RWPE2 (cell line): ENCODE data around the gene CHCHD1.

Experiments used
- ATAC-seq: fragments of 200-7000 bp; cut with Tn5 transposase; 3 replicates; pipeline ENCODE4 v1.9.1; 2021; ENCODE audit warnings: low read depth
- DNase-seq: peaks from one replicate; pipeline ENCODE4 v3.0.0-alpha.2; 2020; ENCODE audit warnings: low spot score
- H3K27ac ChIP-seq: fragments of 450-650 bp; 2 replicates; pipeline ENCODE4 v1.5.1; 2017; ENCODE audit warnings: mild to moderate bottlenecking; ENCODE audit not compliant: poor library complexity, severe bottlenecking
- H3K27me3 ChIP-seq: fragments of 250-450 bp; sonication (Bioruptor Pico); 2 replicates; pipeline ENCODE4 v1.5.1; 2021; ENCODE audit warnings: mild to moderate bottlenecking, moderate library complexity; ENCODE audit not compliant: insufficient read depth, poor library complexity, severe bottlenecking
- H3K36me3 ChIP-seq: fragments of 250-450 bp; sonication (Bioruptor Pico); 2 replicates; pipeline ENCODE4 v1.5.1; 2020; ENCODE audit warnings: low read depth, mild to moderate bottlenecking, moderate library complexity
- H3K4me1 ChIP-seq: fragments of 250-450 bp; sonication (Bioruptor Pico); 2 replicates; pipeline ENCODE4 v1.5.1; 2021; ENCODE audit warnings: mild to moderate bottlenecking, moderate library complexity; ENCODE audit not compliant: insufficient read depth, poor library complexity, severe bottlenecking
- H3K4me3 ChIP-seq: fragments of 250-450 bp; sonication (Bioruptor Pico); 2 replicates; pipeline ENCODE4 v1.5.1; 2021; ENCODE audit warnings: mild to moderate bottlenecking, moderate library complexity; ENCODE audit not compliant: severe bottlenecking
- H3K9me3 ChIP-seq: fragments of 250-450 bp; sonication (Bioruptor Pico); 2 replicates; pipeline ENCODE4 v1.5.1; 2021; ENCODE audit warnings: mild to moderate bottlenecking, moderate library complexity; ENCODE audit not compliant: severe bottlenecking
- TF ChIP-seq, protein P1 (sequence below): fragments of 450-650 bp; IDR thresholded peaks from one replicate; pipeline ENCODE4 v1.5.1; 2017; ENCODE audit warnings: mild to moderate bottlenecking, moderate library complexity; ENCODE audit not compliant: poor library complexity, severe bottlenecking

Gene CHCHD1

DNA sequence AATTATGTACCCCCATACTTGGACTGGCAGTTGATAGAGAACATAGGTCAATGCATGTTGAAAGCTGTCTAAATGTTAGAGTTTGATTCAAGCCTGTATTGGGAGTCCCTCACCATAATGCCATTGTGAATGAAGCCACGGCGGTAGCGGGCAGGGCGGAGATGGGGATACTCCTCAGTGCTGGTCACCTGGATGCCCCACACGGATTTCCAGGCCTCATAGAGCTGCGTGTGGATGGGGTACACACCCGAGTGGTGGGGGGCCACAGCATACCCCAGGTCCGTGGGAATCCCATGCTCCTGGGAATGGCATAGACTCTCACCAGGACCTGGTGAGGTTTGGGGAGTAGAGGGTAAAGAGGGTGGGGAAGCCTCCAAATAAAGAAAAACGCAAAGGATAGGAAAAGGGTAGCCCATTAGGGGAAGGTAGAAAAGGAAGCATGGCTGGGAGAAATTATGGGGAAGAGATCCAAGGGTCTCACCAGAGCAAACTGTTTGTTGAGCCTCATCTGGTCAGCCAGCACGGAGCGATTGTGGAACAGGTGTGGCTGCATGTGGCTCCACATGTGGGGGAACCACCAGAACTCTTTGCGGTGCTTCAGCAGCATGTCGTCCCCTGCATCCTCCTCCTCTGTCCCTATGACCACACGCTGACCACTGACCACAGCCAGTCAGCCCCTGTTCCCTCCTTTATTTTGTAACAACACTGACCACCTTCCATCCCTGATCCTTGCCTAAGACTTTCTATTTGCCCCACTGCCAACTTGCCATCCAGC, 24.5 kb downstream of the CHCHD1 start:
- TF ChIP-seq, protein P1, sequence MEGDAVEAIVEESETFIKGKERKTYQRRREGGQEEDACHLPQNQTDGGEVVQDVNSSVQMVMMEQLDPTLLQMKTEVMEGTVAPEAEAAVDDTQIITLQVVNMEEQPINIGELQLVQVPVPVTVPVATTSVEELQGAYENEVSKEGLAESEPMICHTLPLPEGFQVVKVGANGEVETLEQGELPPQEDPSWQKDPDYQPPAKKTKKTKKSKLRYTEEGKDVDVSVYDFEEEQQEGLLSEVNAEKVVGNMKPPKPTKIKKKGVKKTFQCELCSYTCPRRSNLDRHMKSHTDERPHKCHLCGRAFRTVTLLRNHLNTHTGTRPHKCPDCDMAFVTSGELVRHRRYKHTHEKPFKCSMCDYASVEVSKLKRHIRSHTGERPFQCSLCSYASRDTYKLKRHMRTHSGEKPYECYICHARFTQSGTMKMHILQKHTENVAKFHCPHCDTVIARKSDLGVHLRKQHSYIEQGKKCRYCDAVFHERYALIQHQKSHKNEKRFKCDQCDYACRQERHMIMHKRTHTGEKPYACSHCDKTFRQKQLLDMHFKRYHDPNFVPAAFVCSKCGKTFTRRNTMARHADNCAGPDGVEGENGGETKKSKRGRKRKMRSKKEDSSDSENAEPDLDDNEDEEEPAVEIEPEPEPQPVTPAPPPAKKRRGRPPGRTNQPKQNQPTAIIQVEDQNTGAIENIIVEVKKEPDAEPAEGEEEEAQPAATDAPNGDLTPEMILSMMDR = no peak
- H3K9me3 ChIP-seq = no peaks in the 10 kb centered on the region
- H3K4me3 ChIP-seq = no peak overlapping the region
- H3K4me1 ChIP-seq = peaks cover 2% of the 10 kb centered on the region
- ATAC-seq (no peak), DNase-seq (no peak)
- no peak overlapping the region for H3K27ac ChIP-seq
- no peaks in the 10 kb centered on the region for H3K27me3 ChIP-seq
- H3K36me3 ChIP-seq = peaks cover 62% of the 10 kb centered on the region

DNA sequence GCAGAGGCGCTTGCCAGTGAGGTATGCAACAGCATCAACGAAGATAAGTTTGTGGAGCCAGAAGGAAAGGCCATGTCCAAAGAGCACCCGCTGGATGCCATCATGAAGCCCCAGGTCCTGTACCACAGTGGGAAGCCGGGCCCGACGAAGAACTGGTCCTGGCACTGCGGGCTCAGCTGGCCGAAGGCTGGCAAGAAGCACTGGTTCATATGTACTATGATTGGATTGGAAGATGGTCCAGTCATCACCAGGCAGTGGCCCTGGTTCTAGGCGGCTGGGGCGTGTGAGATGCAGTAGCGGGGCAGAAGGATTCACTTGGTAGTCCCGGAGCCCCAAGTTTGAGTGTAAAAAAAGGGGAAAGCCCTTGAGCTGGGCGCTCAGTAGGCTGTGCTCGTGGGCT, 25.6 kb downstream of the CHCHD1 start:
- no peak for ATAC-seq
- Histone ChIP-seq H3K4me3 (no peak overlapping the region), H3K4me1 (peaks cover 2% of the 10 kb centered on the region), H3K27me3 (no peaks in the 10 kb centered on the region), H3K9me3 (no peaks in the 10 kb centered on the region), H3K27ac (no peak overlapping the region), H3K36me3 (peaks cover 51% of the 10 kb centered on the region)
- DNase-seq = no peak
- TF ChIP-seq, protein P1 = no peak

DNA sequence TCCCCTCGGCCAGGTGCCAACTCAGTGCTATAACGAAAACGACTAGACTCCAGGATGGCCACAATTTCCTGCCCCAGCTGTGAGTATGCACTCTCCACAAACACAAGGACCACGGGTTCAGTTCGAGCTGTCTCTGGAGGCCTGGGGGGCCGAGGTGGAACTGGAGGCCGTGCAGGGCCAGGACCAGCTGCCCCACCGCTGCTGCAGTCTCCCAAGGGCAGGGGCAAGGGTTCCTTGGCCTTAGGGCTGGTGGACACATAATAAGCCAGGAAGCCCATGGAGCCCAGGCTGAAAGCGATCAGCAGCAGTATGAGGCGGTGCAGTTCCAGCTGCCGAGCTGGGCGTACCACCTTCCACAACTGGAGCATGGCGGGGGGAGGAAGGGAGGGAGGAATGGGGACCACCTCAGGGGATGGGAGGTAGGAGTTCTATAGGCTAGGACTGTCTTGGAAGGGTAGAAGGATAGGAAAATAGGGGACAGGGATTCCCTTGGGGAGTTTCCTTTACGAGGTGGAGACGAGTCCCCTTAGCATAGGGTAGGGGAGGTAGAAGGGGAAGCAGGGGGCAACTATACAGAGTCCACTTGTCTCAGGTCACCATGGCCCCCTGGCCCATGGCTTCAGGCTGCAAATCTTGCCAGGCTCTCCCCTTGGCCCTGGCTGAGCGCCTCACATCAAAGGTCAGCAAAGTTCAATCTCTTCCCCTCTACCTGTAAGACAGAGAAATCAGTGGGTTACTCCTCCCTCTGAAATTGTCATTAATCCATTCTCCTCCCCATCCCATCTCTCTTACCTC, 26.4 kb downstream of the CHCHD1 start:
- no peak overlapping the region for H3K27ac ChIP-seq
- H3K4me3 ChIP-seq = no peak overlapping the region
- peaks cover 2% of the 10 kb centered on the region for H3K4me1 ChIP-seq
- H3K9me3 ChIP-seq = no peaks in the 10 kb centered on the region
- no peaks in the 10 kb centered on the region for H3K27me3 ChIP-seq
- TF ChIP-seq, protein P1 = no peak
- peaks cover 47% of the 10 kb centered on the region for H3K36me3 ChIP-seq
- ATAC-seq = no peak
- no peak for DNase-seq

DNA sequence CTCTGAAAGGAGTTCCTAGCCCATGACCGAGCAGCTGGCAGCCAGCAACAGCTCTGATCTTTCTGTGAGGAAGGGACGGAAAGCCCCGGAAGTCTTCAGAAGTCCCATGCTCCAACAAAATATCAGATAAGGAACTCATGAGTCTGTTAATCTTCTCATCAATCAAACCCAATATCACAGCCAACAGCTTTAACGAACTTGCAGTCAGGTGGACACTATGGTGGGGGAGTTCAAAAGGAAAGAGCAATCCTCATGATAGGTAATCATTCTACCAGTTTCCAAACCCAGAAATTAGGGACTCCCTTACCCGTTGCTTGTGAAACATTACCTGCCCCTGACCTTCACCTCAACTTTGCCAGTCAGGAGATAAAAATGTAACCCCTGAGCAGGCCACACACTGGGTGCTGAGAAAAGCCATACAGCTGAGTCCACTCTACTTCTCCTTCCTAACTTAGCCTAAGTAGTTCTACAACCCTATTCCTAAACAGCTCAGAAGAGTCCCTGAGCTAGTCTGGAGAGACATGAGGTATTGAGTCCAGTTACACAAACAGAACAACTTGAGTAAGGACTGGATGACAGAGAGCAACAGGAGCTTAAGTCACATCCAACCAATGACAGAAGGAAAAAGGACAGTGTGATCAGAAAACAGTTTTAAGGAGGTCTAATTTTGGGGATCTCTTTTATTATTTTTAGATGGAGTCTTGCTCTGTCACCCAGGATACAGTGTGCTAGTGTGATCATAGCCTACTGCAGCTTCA, 27.4 kb downstream of the CHCHD1 start:
- Histone ChIP-seq H3K36me3 (peaks cover 39% of the 10 kb centered on the region), H3K4me3 (no peak overlapping the region), H3K4me1 (peaks cover 2% of the 10 kb centered on the region), H3K27ac (no peak overlapping the region), H3K27me3 (no peaks in the 10 kb centered on the region), H3K9me3 (no peaks in the 10 kb centered on the region)
- DNase-seq (no peak), ATAC-seq (no peak)
- TF ChIP-seq, protein P1 = no peak
